GM23338 (cell line): ENCODE data around the gene RORB. TPM values are rescaled to one million over a fixed set of nuclear protein-coding genes. Genes with fewer than 3 reads are reported as not detected.
A peak's percentile ranks its signal among the peaks of the same experiment; 100 is the strongest.

Experiments used
- ATAC-seq: fragments of 200-7000 bp; cut with Tn5 transposase; 3 replicates; pipeline ENCODE4 v1.9.1; 2020
- DNase-seq: peaks from one replicate; pipeline ENCODE4 v3.0.0-alpha.2; 2015; ENCODE audit warnings: low spot score
- H2AFZ ChIP-seq: fragments of 200-600 bp; sonication (generic); 2 replicates; pipeline ENCODE4 v1.8.0; 2016; ENCODE audit warnings: antibody characterized with exemption, mild to moderate bottlenecking, moderate library complexity
- H3F3A ChIP-seq: fragments of 200-600 bp; sonication (generic); replicated peaks from 2 replicates; pipeline ENCODE4 v1.8.0; 2017; ENCODE audit warnings: antibody characterized with exemption, mixed run types, low read depth
- H3K27ac ChIP-seq: fragments of 200-600 bp; sonication (generic); 2 replicates; pipeline ENCODE4 v1.6.1; 2016; ENCODE audit warnings: low read depth
- H3K27me3 ChIP-seq: fragments of 200-600 bp; sonication (generic); 2 replicates; pipeline ENCODE4 v1.8.0; 2016; ENCODE audit warnings: mild to moderate bottlenecking, mixed run types, moderate library complexity; ENCODE audit not compliant: insufficient read depth
- H3K36me3 ChIP-seq: fragments of 200-600 bp; sonication (generic); 2 replicates; pipeline ENCODE4 v1.8.0; 2016; ENCODE audit warnings: mild to moderate bottlenecking; ENCODE audit not compliant: insufficient read depth
- H3K4me1 ChIP-seq: fragments of 200-600 bp; sonication (generic); 2 replicates; pipeline ENCODE4 v1.8.0; 2016; ENCODE audit warnings: mild to moderate bottlenecking, moderate library complexity; ENCODE audit not compliant: insufficient read depth
- H3K4me2 ChIP-seq: fragments of 200-600 bp; sonication (generic); 2 replicates; pipeline ENCODE4 v1.7.1; 2017; ENCODE audit warnings: mixed run types
- H3K4me3 ChIP-seq: fragments of 200-600 bp; sonication (generic); 2 replicates; pipeline ENCODE4 v1.6.1; 2016; ENCODE audit warnings: mixed run types
- H3K79me2 ChIP-seq: fragments of 200-600 bp; sonication (generic); replicated peaks from 2 replicates; pipeline ENCODE4 v1.8.0; 2017; ENCODE audit warnings: mild to moderate bottlenecking; ENCODE audit not compliant: insufficient read depth
- H3K9me2 ChIP-seq: fragments of 200-600 bp; sonication (generic); 2 replicates; pipeline ENCODE4 v1.8.0; 2017; ENCODE audit not compliant: insufficient read depth
- H4K20me1 ChIP-seq: fragments of 200-600 bp; sonication (generic); replicated peaks from 2 replicates; pipeline ENCODE4 v1.8.0; 2017; ENCODE audit warnings: mild to moderate bottlenecking; ENCODE audit not compliant: insufficient read depth
- H3K27ac Mint-ChIP-seq: 2 replicates; pipeline ENCODE4 v1.8.0; 2020; ENCODE audit warnings: inconsistent platforms, mild to moderate bottlenecking, moderate library complexity, mixed read lengths
- H3K27me3 Mint-ChIP-seq: 3 replicates; pipeline ENCODE4 v1.8.0; 2022; ENCODE audit warnings: low read depth, mild to moderate bottlenecking, moderate library complexity, mixed read lengths, inconsistent platforms; ENCODE audit not compliant: insufficient read depth, poor library complexity
- H3K36me3 Mint-ChIP-seq: 3 replicates; pipeline ENCODE4 v1.8.0; 2021; ENCODE audit warnings: low read depth, mild to moderate bottlenecking, inconsistent platforms, moderate library complexity, mixed read lengths
- H3K4me1 Mint-ChIP-seq: 3 replicates; pipeline ENCODE4 v1.8.0; 2020; ENCODE audit warnings: mild to moderate bottlenecking, inconsistent platforms, mixed read lengths
- H3K4me3 Mint-ChIP-seq: 3 replicates; pipeline ENCODE4 v1.8.0; 2021; ENCODE audit warnings: moderate library complexity, mild to moderate bottlenecking, inconsistent platforms, mixed read lengths
- H3K9me3 Mint-ChIP-seq: 3 replicates; pipeline ENCODE4 v1.8.0; 2020; ENCODE audit warnings: moderate library complexity, mild to moderate bottlenecking, inconsistent platforms, mixed read lengths
- CREB1 ChIP-seq: fragments of 250-450 bp; sonication (Bioruptor Pico); IDR thresholded peaks from 2 replicates; pipeline ENCODE4 v1.5.0; 2020; ENCODE audit warnings: low read depth, mild to moderate bottlenecking, moderate library complexity
- CTCF ChIP-seq, 2 experiments: fragments of 200-600 bp in 1 of 2; sonication (generic) in 1 of 2; conservative IDR thresholded peaks; 2 replicates each; pipeline versions ENCODE4 v1.5.1 to v1.6.1; 2016 to 2017; ENCODE audit warnings: antibody characterized with exemption in 2 of 2, low read depth in 2 of 2, mild to moderate bottlenecking in 2 of 2, moderate library complexity in 1 of 2
- ETS1 ChIP-seq: IDR thresholded peaks from 2 replicates; pipeline ENCODE4 v1.6.1; 2016; ENCODE audit warnings: antibody characterized with exemption
- EZH2 ChIP-seq: fragments of 200-600 bp; sonication (generic); IDR thresholded peaks from one replicate; pipeline ENCODE4 v1.8.0; 2017; ENCODE audit warnings: antibody characterized with exemption, mild to moderate bottlenecking, low read depth; ENCODE audit not compliant: unreplicated experiment
- EZH2phosphoT487 ChIP-seq: fragments of 200-600 bp; sonication (generic); IDR thresholded peaks from one replicate; pipeline ENCODE4 v1.8.1; 2018; ENCODE audit warnings: antibody characterized with exemption; ENCODE audit not compliant: unreplicated experiment
- JUNB ChIP-seq: IDR thresholded peaks from one replicate; pipeline ENCODE4 v1.6.1; 2016; ENCODE audit warnings: antibody characterized with exemption; ENCODE audit not compliant: unreplicated experiment
- NANOG ChIP-seq: IDR thresholded peaks from 2 replicates; pipeline ENCODE4 v1.6.1; 2016; ENCODE audit warnings: antibody characterized with exemption, borderline replicate concordance
- POLR2AphosphoS5 ChIP-seq: IDR thresholded peaks from 2 replicates; pipeline ENCODE4 v1.6.1; 2016; ENCODE audit warnings: antibody characterized with exemption, low read depth
- REST ChIP-seq: IDR thresholded peaks from one replicate; pipeline ENCODE4 v1.6.1; 2018; ENCODE audit warnings: antibody characterized with exemption; ENCODE audit not compliant: unreplicated experiment
- STAT1 ChIP-seq: IDR thresholded peaks from one replicate; pipeline ENCODE4 v1.6.1; 2016; ENCODE audit warnings: antibody characterized with exemption; ENCODE audit not compliant: unreplicated experiment
- ZNF114 ChIP-seq: fragments of 250-450 bp; sonication (Bioruptor Pico); IDR thresholded peaks from 2 replicates; pipeline ENCODE4 v1.5.0; 2020; ENCODE audit warnings: mild to moderate bottlenecking, moderate library complexity
- ZNF331 ChIP-seq: fragments of 250-450 bp; sonication (Bioruptor Pico); IDR thresholded peaks from 2 replicates; pipeline ENCODE4 v1.5.0; 2020; ENCODE audit warnings: low read depth, mild to moderate bottlenecking, moderate library complexity
- polyA plus RNA-seq: library from polyadenylated mRNA; unstranded; fragments of >200 nt; fragmentation: Nextera tagmentation; extraction: Ambion mirVana; gene quantifications from 2 replicates; pipeline ENCODE4 v1.2.1, GENCODE V29; 2016
- total RNA-seq: library from RNA; depleted of rRNA; stranded (reverse); fragments of >200 nt; shearing (Covaris generic); gene quantifications from 2 replicates; pipeline ENCODE4 v1.2.3, GENCODE V29; 2014
- TF ChIP-seq, protein P1 (sequence below): fragments of 250-450 bp; sonication (Bioruptor Pico); IDR thresholded peaks from 2 replicates; pipeline ENCODE4 v1.5.0; 2020; ENCODE audit warnings: mild to moderate bottlenecking, moderate library complexity

The RORB gene
- total and polyA plus RNA-seq, 2 experiments from 2014 or later = 1.2 to 4.5 TPM

GRCh38 chr9:74493512-74493911 is 3.6 kb upstream of the RORB start:
- H3K4me1 Mint-ChIP-seq = peaks cover 40% of the 10 kb centered on the region

More at GRCh38 chr9:74493512-74493911, 3.6 kb upstream of the RORB start:
- peaks cover 13% of the 10 kb centered on the region for H3K27me3 ChIP-seq
- Mint-ChIP-seq H3K27ac (peak overlapping the region; percentile 85), H3K9me3 (no peaks in the 10 kb centered on the region), H3K36me3 (no peaks in the 10 kb centered on the region; the same call in 1 of the 3 replicates), H3K4me3 (no peak overlapping the region), H3K27me3 (peaks cover 16% of the 10 kb centered on the region)
- H4K20me1 ChIP-seq = no peaks in the 10 kb centered on the region
- no peak for TF ChIP-seq STAT1
- TF ChIP-seq EZH2 = no peak
- no peak for TF ChIP-seq ETS1
- TF ChIP-seq CREB1 (CRISPR knock-in tag) = no peak
- no peak for TF ChIP-seq ZNF331 (CRISPR knock-in tag)
- TF ChIP-seq, protein P1, sequence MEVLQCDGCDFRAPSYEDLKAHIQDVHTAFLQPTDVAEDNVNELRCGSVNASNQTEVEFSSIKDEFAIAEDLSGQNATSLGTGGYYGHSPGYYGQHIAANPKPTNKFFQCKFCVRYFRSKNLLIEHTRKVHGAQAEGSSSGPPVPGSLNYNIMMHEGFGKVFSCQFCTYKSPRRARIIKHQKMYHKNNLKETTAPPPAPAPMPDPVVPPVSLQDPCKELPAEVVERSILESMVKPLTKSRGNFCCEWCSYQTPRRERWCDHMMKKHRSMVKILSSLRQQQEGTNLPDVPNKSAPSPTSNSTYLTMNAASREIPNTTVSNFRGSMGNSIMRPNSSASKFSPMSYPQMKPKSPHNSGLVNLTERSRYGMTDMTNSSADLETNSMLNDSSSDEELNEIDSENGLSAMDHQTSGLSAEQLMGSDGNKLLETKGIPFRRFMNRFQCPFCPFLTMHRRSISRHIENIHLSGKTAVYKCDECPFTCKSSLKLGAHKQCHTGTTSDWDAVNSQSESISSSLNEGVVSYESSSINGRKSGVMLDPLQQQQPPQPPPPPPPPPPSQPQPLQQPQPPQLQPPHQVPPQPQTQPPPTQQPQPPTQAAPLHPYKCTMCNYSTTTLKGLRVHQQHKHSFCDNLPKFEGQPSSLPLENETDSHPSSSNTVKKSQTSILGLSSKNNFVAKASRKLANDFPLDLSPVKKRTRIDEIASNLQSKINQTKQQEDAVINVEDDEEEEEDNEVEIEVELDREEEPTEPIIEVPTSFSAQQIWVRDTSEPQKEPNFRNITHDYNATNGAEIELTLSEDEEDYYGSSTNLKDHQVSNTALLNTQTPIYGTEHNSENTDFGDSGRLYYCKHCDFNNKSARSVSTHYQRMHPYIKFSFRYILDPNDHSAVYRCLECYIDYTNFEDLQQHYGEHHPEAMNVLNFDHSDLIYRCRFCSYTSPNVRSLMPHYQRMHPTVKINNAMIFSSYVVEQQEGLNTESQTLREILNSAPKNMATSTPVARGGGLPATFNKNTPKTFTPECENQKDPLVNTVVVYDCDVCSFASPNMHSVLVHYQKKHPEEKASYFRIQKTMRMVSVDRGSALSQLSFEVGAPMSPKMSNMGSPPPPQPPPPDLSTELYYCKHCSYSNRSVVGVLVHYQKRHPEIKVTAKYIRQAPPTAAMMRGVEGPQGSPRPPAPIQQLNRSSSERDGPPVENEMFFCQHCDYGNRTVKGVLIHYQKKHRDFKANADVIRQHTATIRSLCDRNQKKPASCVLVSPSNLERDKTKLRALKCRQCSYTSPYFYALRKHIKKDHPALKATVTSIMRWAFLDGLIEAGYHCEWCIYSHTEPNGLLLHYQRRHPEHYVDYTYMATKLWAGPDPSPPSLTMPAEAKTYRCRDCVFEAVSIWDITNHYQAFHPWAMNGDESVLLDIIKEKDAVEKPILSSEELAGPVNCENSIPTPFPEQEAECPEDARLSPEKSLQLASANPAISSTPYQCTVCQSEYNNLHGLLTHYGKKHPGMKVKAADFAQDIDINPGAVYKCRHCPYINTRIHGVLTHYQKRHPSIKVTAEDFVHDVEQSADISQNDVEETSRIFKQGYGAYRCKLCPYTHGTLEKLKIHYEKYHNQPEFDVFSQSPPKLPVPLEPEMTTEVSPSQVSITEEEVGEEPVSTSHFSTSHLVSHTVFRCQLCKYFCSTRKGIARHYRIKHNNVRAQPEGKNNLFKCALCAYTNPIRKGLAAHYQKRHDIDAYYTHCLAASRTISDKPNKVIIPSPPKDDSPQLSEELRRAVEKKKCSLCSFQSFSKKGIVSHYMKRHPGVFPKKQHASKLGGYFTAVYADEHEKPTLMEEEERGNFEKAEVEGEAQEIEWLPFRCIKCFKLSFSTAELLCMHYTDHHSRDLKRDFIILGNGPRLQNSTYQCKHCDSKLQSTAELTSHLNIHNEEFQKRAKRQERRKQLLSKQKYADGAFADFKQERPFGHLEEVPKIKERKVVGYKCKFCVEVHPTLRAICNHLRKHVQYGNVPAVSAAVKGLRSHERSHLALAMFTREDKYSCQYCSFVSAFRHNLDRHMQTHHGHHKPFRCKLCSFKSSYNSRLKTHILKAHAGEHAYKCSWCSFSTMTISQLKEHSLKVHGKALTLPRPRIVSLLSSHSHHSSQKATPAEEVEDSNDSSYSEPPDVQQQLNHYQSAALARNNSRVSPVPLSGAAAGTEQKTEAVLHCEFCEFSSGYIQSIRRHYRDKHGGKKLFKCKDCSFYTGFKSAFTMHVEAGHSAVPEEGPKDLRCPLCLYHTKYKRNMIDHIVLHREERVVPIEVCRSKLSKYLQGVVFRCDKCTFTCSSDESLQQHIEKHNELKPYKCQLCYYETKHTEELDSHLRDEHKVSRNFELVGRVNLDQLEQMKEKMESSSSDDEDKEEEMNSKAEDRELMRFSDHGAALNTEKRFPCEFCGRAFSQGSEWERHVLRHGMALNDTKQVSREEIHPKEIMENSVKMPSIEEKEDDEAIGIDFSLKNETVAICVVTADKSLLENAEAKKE = peak; percentile 90
- TF ChIP-seq POLR2AphosphoS5 = no peak
- TF ChIP-seq REST = no peak
- no peak for TF ChIP-seq EZH2phosphoT487
- TF ChIP-seq ZNF114 (CRISPR knock-in tag) = no peak
- TF ChIP-seq CTCF (conservative IDR thresholded peaks at IDR 0.05; ENCODE audit: low read depth in 2 of 2) = no peak
- TF ChIP-seq NANOG = peak; percentile 90
- no peak for TF ChIP-seq JUNB
- 0 out of 2 replicates have a peak overlapping the region, but pooled peaks have one; percentile 1 for H3K4me2 ChIP-seq
- H2AFZ ChIP-seq = no peak overlapping the region
- no peaks in the 10 kb centered on the region for H3K9me2 ChIP-seq
- ATAC-seq (peak; percentile 26), DNase-seq (peak; percentile 76)
- no peaks in the 10 kb centered on the region for H3K79me2 ChIP-seq
- H3K27ac ChIP-seq = peak overlapping the region; percentile 3; the same call in 1 of the 2 replicates
- no peaks in the 10 kb centered on the region for H3K36me3 ChIP-seq
- no peaks in the 10 kb centered on the region; the same call in 1 of the 2 replicates for H3F3A ChIP-seq
- H3K4me3 ChIP-seq = no peak overlapping the region
- peaks cover 42% of the 10 kb centered on the region for H3K4me1 ChIP-seq
